BE2C (cell line): Measurements from ENCODE around the gene ELMOD3.
"Not testable (repeated sequence)": the region's sequence is repeated elsewhere in the genome, so short reads cannot be mapped to it uniquely, and the experiment has no call there.

Experiments used
- DNase-seq: peaks from one replicate; pipeline ENCODE4 v3.0.0-alpha.2; 2020
- H3K27me3 ChIP-seq: fragments of 250-450 bp; sonication (Bioruptor Pico); 2 replicates; pipeline ENCODE4 v1.5.1; 2020; ENCODE audit warnings: mild to moderate bottlenecking
- H3K36me3 ChIP-seq: fragments of 250-450 bp; sonication (Bioruptor Pico); 2 replicates; pipeline ENCODE4 v1.5.1; 2020; ENCODE audit warnings: mild to moderate bottlenecking
- H3K4me1 ChIP-seq: fragments of 250-450 bp; sonication (Bioruptor Pico); 2 replicates; pipeline ENCODE4 v1.5.1; 2020
- H3K4me3 ChIP-seq: 2 replicates; pipeline ENCODE4 v1.5.1; 2011; ENCODE audit warnings: low read depth, low read length
- H3K9me3 ChIP-seq: fragments of 250-450 bp; sonication (Bioruptor Pico); 2 replicates; pipeline ENCODE4 v1.5.1; 2020
- CTCF ChIP-seq: IDR thresholded peaks from 2 replicates; pipeline ENCODE4 v1.5.1; 2012; ENCODE audit warnings: mild to moderate bottlenecking, low read depth, low read length

ELMOD3 gene

GRCh38 chr2:85436836-85437487 is 82.4 kb downstream of the ELMOD3 start:
- no peak for DNase-seq
- Histone ChIP-seq H3K4me3 (no peak overlapping the region; the same call in 1 of the 2 replicates), H3K4me1 (peaks cover 47% of the 10 kb centered on the region), H3K36me3 (no peaks in the 10 kb centered on the region), H3K9me3 (no peaks in the 10 kb centered on the region), H3K27me3 (no peaks in the 10 kb centered on the region)
- TF ChIP-seq CTCF = no peak

- Histone ChIP-seq H3K36me3 (no peaks in the 10 kb centered on the region), H3K27me3 (no peaks in the 10 kb centered on the region), H3K9me3 (no peaks in the 10 kb centered on the region), H3K4me1 (peaks cover 45% of the 10 kb centered on the region), H3K4me3 (peak overlapping the region; percentile 40)
- no peak for TF ChIP-seq CTCF
- DNase-seq = peak; percentile 82
These were observed 83.1 kb downstream of the ELMOD3 start for GRCh38 chr2:85437488-85438200.

GRCh38 chr2:85438201-85439024 is 83.8 kb downstream of the ELMOD3 start:
- Histone ChIP-seq H3K4me3 (peak overlapping the region; percentile 40), H3K27me3 (no peaks in the 10 kb centered on the region), H3K4me1 (peaks cover 37% of the 10 kb centered on the region), H3K36me3 (no peaks in the 10 kb centered on the region), H3K9me3 (no peaks in the 10 kb centered on the region)
- DNase-seq = peak; percentile 38
- TF ChIP-seq CTCF = no peak

- Histone ChIP-seq H3K27me3 (no peaks in the 10 kb centered on the region), H3K36me3 (no peaks in the 10 kb centered on the region), H3K4me1 (peaks cover 34% of the 10 kb centered on the region), H3K9me3 (no peaks in the 10 kb centered on the region), H3K4me3 (no peak overlapping the region)
- TF ChIP-seq CTCF = no peak
- DNase-seq = no peak
These were observed 84.5 kb downstream of the ELMOD3 start for GRCh38 chr2:85439025-85439472.

- H3K4me1 ChIP-seq = peaks cover 33% of the 10 kb centered on the region
- H3K27me3 ChIP-seq, H3K9me3 ChIP-seq, H3K36me3 ChIP-seq, H3K4me3 ChIP-seq, DNase-seq: not testable (repeated sequence)
These were observed 85.0 kb downstream of the ELMOD3 start for GRCh38 chr2:85439569-85439968.

- Histone ChIP-seq H3K4me3 (no peak overlapping the region), H3K27me3 (no peaks in the 10 kb centered on the region), H3K36me3 (no peaks in the 10 kb centered on the region), H3K4me1 (peaks cover 37% of the 10 kb centered on the region), H3K9me3 (no peaks in the 10 kb centered on the region)
- DNase-seq = no peak
- no peak for TF ChIP-seq CTCF
These were observed 85.4 kb downstream of the ELMOD3 start for GRCh38 chr2:85439986-85440385.
